ENCODE results near the gene SH2D3A.

DNA sequence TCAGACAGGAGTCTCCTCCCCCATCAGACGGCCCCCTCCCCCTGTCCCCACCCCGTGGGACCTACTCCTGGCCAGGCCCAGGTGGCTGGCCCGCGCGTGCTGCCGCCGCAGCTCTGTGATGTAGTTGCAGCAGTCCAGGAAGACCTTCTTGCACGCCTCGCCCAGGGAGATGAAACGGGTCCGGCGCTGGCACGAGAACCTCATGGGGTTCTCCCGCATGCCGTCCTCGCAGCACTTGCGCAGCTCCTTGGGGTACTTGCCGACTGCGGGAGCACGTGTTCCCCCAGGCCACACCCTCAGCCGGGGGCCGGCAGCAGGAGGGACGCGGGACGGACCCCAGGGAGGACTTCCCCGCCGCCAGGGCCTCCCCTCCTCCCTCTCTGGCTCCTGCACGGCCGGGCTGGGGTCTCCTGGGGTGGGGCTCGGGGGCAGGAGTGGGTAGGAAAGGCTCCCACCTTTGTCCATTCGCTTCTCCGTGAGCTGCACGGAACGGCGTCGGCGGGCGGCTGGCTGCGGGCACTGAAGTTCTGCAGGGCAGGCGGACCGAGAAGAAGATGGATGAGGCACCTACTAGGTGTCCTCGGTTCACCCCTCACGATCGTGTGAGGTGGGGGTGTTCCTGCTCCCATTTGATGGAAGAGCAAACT lies 60.1 kb downstream of the SH2D3A start:
- TF ChIP-seq POLR2A (IDR thresholded peaks at IDR 0.05) (no peak), EP300 (IDR thresholded peaks at IDR 0.05) (no peak)
- TF ChIP-seq, protein P1, sequence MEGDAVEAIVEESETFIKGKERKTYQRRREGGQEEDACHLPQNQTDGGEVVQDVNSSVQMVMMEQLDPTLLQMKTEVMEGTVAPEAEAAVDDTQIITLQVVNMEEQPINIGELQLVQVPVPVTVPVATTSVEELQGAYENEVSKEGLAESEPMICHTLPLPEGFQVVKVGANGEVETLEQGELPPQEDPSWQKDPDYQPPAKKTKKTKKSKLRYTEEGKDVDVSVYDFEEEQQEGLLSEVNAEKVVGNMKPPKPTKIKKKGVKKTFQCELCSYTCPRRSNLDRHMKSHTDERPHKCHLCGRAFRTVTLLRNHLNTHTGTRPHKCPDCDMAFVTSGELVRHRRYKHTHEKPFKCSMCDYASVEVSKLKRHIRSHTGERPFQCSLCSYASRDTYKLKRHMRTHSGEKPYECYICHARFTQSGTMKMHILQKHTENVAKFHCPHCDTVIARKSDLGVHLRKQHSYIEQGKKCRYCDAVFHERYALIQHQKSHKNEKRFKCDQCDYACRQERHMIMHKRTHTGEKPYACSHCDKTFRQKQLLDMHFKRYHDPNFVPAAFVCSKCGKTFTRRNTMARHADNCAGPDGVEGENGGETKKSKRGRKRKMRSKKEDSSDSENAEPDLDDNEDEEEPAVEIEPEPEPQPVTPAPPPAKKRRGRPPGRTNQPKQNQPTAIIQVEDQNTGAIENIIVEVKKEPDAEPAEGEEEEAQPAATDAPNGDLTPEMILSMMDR (IDR thresholded peaks at IDR 0.05) = no peak

Measured in ovary (tissue), 3 donors.